Sigmoid colon (tissue), 4 donors: Measurements from ENCODE around the gene NATD1.

Experiments
- EP300 ChIP-seq, 4 donors: sonication (generic); formaldehyde crosslinking; IDR thresholded peaks; one replicate each; pipeline ENCODE4 v1.6.1; 2017; ENCODE audit warnings: antibody characterized with exemption in 4 of 4
- POLR2A ChIP-seq, 2 donors: fragments of 450-650 bp; IDR thresholded peaks; one replicate each; pipeline ENCODE4 v1.6.1; 2016; ENCODE audit warnings: antibody characterized with exemption in 2 of 2, mild to moderate bottlenecking in 2 of 2, moderate library complexity in 2 of 2
- TF ChIP-seq, protein P1 (sequence below), 4 experiments: fragments of 450-650 bp in 3 of 4; fragments of 200-600 bp in 1 of 4; IDR thresholded peaks; one replicate each; pipeline ENCODE4 v1.5.1; 2016 to 2019; ENCODE audit warnings: antibody characterized with exemption in 4 of 4, mild to moderate bottlenecking in 3 of 4, moderate library complexity in 2 of 4

DNA sequence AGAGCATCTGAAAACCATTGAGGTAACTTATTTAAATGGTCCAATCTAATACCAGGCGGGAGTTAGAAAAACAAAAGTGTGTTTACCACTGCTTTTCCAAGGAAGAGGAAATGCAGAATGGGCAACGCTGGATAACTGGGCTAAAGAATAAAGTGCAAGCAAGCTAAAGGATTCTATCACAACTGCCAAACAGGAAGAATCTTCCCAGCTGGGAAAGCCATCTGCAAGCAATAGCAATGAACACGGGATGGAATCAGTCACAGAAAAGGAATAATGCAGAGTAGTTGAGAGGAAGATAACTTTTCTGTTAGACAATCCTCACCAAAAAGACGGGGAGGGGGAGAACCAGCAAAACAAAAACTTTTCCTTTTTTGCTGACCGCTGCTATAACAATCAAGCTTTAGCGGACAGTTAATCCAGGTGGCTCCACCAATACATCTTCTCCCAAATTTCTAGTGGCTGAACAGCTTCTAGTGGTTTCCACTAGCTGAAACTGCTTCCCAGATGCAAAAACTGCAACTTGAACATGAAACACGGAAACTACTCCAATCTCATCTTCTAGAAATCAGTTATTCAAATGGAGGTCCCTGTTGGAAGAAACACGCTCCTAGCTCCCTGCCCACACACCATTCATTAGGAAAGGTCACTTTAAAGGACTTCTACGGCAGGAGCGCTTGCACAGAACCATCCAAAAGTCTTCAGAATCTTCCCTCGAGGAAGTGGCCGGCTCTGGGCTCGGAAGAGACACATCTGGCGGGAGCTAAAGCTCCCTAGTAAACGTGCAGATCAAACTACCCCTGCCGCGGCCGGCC lies 40.2 kb downstream of the NATD1 start:
- TF ChIP-seq, protein P1, sequence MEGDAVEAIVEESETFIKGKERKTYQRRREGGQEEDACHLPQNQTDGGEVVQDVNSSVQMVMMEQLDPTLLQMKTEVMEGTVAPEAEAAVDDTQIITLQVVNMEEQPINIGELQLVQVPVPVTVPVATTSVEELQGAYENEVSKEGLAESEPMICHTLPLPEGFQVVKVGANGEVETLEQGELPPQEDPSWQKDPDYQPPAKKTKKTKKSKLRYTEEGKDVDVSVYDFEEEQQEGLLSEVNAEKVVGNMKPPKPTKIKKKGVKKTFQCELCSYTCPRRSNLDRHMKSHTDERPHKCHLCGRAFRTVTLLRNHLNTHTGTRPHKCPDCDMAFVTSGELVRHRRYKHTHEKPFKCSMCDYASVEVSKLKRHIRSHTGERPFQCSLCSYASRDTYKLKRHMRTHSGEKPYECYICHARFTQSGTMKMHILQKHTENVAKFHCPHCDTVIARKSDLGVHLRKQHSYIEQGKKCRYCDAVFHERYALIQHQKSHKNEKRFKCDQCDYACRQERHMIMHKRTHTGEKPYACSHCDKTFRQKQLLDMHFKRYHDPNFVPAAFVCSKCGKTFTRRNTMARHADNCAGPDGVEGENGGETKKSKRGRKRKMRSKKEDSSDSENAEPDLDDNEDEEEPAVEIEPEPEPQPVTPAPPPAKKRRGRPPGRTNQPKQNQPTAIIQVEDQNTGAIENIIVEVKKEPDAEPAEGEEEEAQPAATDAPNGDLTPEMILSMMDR (IDR thresholded peaks at IDR 0.05) = no peak
- no peak for TF ChIP-seq POLR2A (IDR thresholded peaks at IDR 0.05)
- no peak for TF ChIP-seq EP300 (IDR thresholded peaks at IDR 0.05)
